SIG-M5 (cell line): ENCODE data around the gene NEDD9.

Experiments used
- DNase-seq: peaks from one replicate; lab custom pipeline; 2025; lab: John Stamatoyannopoulos, UW

The NEDD9 gene

GRCh38 chr6:11232193-11232769 is at the start of gene NEDD9:
TSS of gene NEDD9 (minus strand) at chr6:11232668. CDS start at chr6:11232515, 153 bp downstream.
- peak; percentile 74 for DNase-seq

GRCh38 chr6:11282245-11282644 is 49.8 kb upstream of the NEDD9 start:
- DNase-seq, result no peak

GRCh38 chr6:11280394-11280793 is 47.9 kb upstream of the NEDD9 start:
- no peak for DNase-seq

GRCh38 chr6:11279284-11279689 is 46.8 kb upstream of the NEDD9 start:
- no peak for DNase-seq

- no peak for DNase-seq
Observed at GRCh38 chr6:11278207-11278559, 45.7 kb upstream of the NEDD9 start.

- DNase-seq, result no peak
Observed at GRCh38 chr6:11277275-11278206, 45.1 kb upstream of the NEDD9 start.

- DNase-seq, result no peak
Observed at GRCh38 chr6:11276911-11277274, 44.4 kb upstream of the NEDD9 start.

GRCh38 chr6:11276228-11276627 is 43.8 kb upstream of the NEDD9 start:
- DNase-seq, result no peak

GRCh38 chr6:11275598-11275997 is 43.1 kb upstream of the NEDD9 start:
- DNase-seq, result no peak

- no peak for DNase-seq
Observed at GRCh38 chr6:11273406-11274065, 41.1 kb upstream of the NEDD9 start.

- no peak for DNase-seq
Observed at GRCh38 chr6:11272491-11273192, 40.2 kb upstream of the NEDD9 start.

- DNase-seq, result no peak
Observed at GRCh38 chr6:11271228-11272020, 39.0 kb upstream of the NEDD9 start.

- DNase-seq, result no peak
Observed at GRCh38 chr6:11270030-11271027, 37.9 kb upstream of the NEDD9 start.

- no peak for DNase-seq
Observed at GRCh38 chr6:11268978-11269377, 36.5 kb upstream of the NEDD9 start.

- no peak for DNase-seq
Observed at GRCh38 chr6:11266926-11267325, 34.5 kb upstream of the NEDD9 start.

GRCh38 chr6:11265932-11266331 is 33.5 kb upstream of the NEDD9 start:
- DNase-seq, result no peak

GRCh38 chr6:11264100-11264499 is 31.6 kb upstream of the NEDD9 start:
- no peak for DNase-seq

GRCh38 chr6:11263291-11263775 is 30.9 kb upstream of the NEDD9 start:
- no peak for DNase-seq

GRCh38 chr6:11262242-11262641 is 29.8 kb upstream of the NEDD9 start:
- DNase-seq, result no peak
